NB4 (cell line): ENCODE measurements around the gene RYR2.

Experiments
- MYC ChIP-seq: IDR thresholded peaks from 2 replicates; pipeline ENCODE4 v1.6.1; 2011; ENCODE audit warnings: low read depth, low read length
- POLR2A ChIP-seq: IDR thresholded peaks from 2 replicates; pipeline ENCODE4 v1.6.1; 2011; ENCODE audit warnings: mild to moderate bottlenecking; ENCODE audit not compliant: insufficient read length; ENCODE audit errors: extremely low read depth
- TF ChIP-seq, protein P1 (sequence below): IDR thresholded peaks from one replicate; pipeline ENCODE4 v1.5.1; 2012; ENCODE audit warnings: low read depth, low read length
- TF ChIP-seq, protein P2 (sequence below): IDR thresholded peaks from 2 replicates; pipeline ENCODE4 v1.6.1; 2011; ENCODE audit warnings: low read depth, low read length

DNA sequence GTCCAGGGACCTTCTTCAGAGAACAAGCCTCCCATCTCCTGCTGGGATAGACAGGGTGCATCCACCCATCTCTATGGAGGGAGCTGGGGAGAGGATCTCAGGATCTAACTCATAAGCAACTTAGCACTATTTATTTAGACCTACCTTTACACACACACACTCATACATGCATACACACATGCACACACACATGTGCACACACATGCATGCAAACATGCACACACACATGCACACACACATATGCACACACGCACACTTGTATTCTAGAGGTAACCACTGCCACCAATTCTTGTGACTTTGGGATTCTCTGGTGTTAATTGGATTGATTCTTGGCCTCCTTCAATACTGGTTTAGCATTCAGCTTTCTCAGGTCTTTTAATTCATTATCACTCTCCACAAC lies 47.5 kb upstream of the RYR2 start:
- TF ChIP-seq, protein P1, sequence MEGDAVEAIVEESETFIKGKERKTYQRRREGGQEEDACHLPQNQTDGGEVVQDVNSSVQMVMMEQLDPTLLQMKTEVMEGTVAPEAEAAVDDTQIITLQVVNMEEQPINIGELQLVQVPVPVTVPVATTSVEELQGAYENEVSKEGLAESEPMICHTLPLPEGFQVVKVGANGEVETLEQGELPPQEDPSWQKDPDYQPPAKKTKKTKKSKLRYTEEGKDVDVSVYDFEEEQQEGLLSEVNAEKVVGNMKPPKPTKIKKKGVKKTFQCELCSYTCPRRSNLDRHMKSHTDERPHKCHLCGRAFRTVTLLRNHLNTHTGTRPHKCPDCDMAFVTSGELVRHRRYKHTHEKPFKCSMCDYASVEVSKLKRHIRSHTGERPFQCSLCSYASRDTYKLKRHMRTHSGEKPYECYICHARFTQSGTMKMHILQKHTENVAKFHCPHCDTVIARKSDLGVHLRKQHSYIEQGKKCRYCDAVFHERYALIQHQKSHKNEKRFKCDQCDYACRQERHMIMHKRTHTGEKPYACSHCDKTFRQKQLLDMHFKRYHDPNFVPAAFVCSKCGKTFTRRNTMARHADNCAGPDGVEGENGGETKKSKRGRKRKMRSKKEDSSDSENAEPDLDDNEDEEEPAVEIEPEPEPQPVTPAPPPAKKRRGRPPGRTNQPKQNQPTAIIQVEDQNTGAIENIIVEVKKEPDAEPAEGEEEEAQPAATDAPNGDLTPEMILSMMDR: no peak
- no peak for TF ChIP-seq POLR2A
- TF ChIP-seq, protein P2, sequence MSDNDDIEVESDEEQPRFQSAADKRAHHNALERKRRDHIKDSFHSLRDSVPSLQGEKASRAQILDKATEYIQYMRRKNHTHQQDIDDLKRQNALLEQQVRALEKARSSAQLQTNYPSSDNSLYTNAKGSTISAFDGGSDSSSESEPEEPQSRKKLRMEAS: no peak
- no peak for TF ChIP-seq MYC
